Rectal smooth muscle tissue (tissue), 1 donor: ENCODE results near the gene CHCHD2.
"Not testable (repeated sequence)": the region's sequence is repeated elsewhere in the genome, so short reads cannot be mapped to it uniquely, and the experiment has no call there.

Source experiments
- H3K27ac ChIP-seq: one replicate; pipeline ENCODE4 v1.7.0; 2013; ENCODE audit warnings: low read depth, low read length, inconsistent platforms
- H3K27me3 ChIP-seq: one replicate; pipeline ENCODE4 v1.7.0; 2013; ENCODE audit warnings: low read length; ENCODE audit not compliant: control insufficient read depth, insufficient read depth
- H3K36me3 ChIP-seq: one replicate; pipeline ENCODE4 v1.7.0; 2013; ENCODE audit warnings: low read length; ENCODE audit not compliant: control insufficient read depth, insufficient read depth
- H3K4me1 ChIP-seq: one replicate; pipeline ENCODE4 v1.7.0; 2013; ENCODE audit warnings: low read length; ENCODE audit not compliant: control insufficient read depth, insufficient read depth
- H3K4me3 ChIP-seq: one replicate; pipeline ENCODE4 v1.7.0; 2013; ENCODE audit warnings: low read length
- H3K9ac ChIP-seq: one replicate; pipeline ENCODE4 v1.7.0; 2013; ENCODE audit warnings: low read length

The CHCHD2 gene

GRCh38 chr7:56106108-56107073 is at the start of gene CHCHD2:
CHCHD2 (minus strand) TSS chr7:56106476; CDS start chr7:56106413, 63 bp downstream.
- Histone ChIP-seq H3K4me1 (no peaks in the 10 kb centered on the region), H3K36me3 (peaks cover 6% of the 10 kb centered on the region), H3K27me3 (no peaks in the 10 kb centered on the region), H3K9ac (peak within 1 kb of the TSS; percentile 96), H3K4me3 (peak within 1 kb of the TSS; percentile 98), H3K27ac (peak within 1 kb of the TSS; percentile 96)

- not testable (repeated sequence) for H3K9ac ChIP-seq, H3K27me3 ChIP-seq, H3K27ac ChIP-seq, H3K36me3 ChIP-seq, H3K4me3 ChIP-seq, H3K4me1 ChIP-seq
Measured at GRCh38 chr7:56131062-56131461, 24.8 kb upstream of the CHCHD2 start.

- Histone ChIP-seq H3K27me3 (no peaks in the 10 kb centered on the region), H3K27ac (no peak overlapping the region)
Measured at GRCh38 chr7:56127241-56127975, 21.1 kb upstream of the CHCHD2 start.

GRCh38 chr7:56125831-56126230 is 19.6 kb upstream of the CHCHD2 start:
- H3K27ac ChIP-seq = no peak overlapping the region
- no peaks in the 10 kb centered on the region for H3K36me3 ChIP-seq
- H3K27me3 ChIP-seq = no peaks in the 10 kb centered on the region
- no peaks in the 10 kb centered on the region for H3K4me1 ChIP-seq
- H3K9ac ChIP-seq = no peak overlapping the region
- H3K4me3 ChIP-seq = no peak overlapping the region

More at GRCh38 chr7:56127241-56127975, 21.1 kb upstream of the CHCHD2 start:
- Histone ChIP-seq H3K9ac (no peak overlapping the region), H3K36me3 (no peaks in the 10 kb centered on the region), H3K4me1 (no peaks in the 10 kb centered on the region), H3K4me3 (no peak overlapping the region)

- Histone ChIP-seq H3K4me3 (no peak overlapping the region), H3K27me3 (no peaks in the 10 kb centered on the region), H3K4me1 (no peaks in the 10 kb centered on the region), H3K9ac (no peak overlapping the region), H3K36me3 (no peaks in the 10 kb centered on the region), H3K27ac (no peak overlapping the region)
Measured at GRCh38 chr7:56124981-56125380, 18.7 kb upstream of the CHCHD2 start.

DNA sequence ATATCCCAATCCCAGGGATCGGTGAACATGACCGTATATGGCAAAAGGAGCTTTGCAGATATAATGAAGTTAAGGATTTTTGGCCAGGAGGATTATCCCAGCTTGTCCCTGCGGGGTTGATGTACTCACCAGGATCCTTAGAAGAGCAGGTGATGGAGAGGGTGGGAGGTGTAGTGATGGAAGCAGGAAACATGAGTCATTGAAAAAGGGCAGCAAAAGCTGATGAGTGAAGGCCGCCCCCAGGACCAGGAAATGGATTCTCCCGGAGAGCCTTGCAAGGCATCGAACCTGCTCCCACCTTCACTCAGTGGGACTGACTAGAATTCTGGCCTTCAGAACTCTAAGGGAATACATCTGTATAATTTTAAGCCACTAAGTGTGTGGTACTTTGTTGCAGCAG is 15.2 kb upstream of the CHCHD2 start:
- Histone ChIP-seq H3K27ac (no peak overlapping the region), H3K36me3 (no peaks in the 10 kb centered on the region), H3K9ac (no peak overlapping the region), H3K27me3 (no peaks in the 10 kb centered on the region), H3K4me1 (no peaks in the 10 kb centered on the region), H3K4me3 (no peak overlapping the region)

- Histone ChIP-seq H3K4me3 (no peak within 1 kb of the TSS), H3K27me3 (peaks cover 2% of the 10 kb centered on the region), H3K4me1 (no peaks in the 10 kb centered on the region), H3K36me3 (no peaks in the 10 kb centered on the region), H3K27ac (no peak within 1 kb of the TSS), H3K9ac (no peak within 1 kb of the TSS)
Measured at GRCh38 chr7:56115852-56116538, 9.7 kb upstream of the CHCHD2 start, which contains the start of gene NUPR2. NUPR2 (minus strand) TSS chr7:56116417; CDS start chr7:56116314, 103 bp downstream.

DNA sequence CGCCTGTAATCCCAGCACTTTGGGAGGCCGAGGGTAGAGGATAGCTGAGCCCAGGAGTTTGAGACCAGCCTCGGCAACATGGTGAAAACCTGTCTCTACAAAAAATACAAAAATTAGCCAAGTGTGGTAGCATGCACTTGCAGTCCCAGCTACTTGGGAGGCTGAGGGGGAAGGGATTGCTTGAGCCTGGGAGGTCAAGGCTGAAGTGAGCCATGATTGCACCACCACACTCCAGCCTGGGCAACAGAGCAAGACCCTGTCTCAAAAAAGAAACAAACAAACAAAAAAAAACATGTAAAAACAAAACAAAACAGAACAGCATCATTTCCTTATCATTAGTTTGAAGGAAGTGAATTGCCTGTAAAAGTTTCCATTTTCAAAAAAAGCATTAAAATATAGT is 6.0 kb upstream of the CHCHD2 start:
- not testable (repeated sequence) for H3K9ac ChIP-seq, H3K36me3 ChIP-seq, H3K4me1 ChIP-seq, H3K27me3 ChIP-seq, H3K27ac ChIP-seq, H3K4me3 ChIP-seq

DNA sequence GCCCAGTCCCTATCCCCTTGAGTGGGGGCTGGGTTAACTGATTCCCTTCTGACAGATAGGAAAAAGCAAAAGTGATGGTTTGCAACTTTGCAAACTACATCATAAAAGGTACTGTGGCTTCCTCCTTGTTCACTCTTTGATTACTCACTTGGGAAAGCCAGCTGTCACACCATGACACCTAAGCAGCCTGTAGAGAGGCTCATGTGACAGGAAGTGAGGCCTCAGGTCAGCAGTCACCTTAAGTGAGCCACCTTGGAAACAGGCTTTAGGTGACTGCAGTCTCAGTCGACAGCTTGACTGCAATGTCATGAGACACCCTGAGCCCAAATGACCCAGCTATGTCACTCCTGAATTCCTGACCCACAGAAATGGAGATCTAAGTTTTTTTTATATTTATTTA is 4.3 kb upstream of the CHCHD2 start:
- Histone ChIP-seq H3K4me3 (no peak overlapping the region), H3K4me1 (no peaks in the 10 kb centered on the region), H3K36me3 (no peaks in the 10 kb centered on the region), H3K27me3 (no peaks in the 10 kb centered on the region), H3K27ac (no peak overlapping the region), H3K9ac (no peak overlapping the region)

GRCh38 chr7:56107954-56108258 is 1.6 kb upstream of the CHCHD2 start:
- H3K27ac ChIP-seq = no peak overlapping the region
- H3K4me3 ChIP-seq = no peak overlapping the region
- no peaks in the 10 kb centered on the region for H3K27me3 ChIP-seq
- H3K9ac ChIP-seq = no peak overlapping the region
- no peaks in the 10 kb centered on the region for H3K4me1 ChIP-seq
- H3K36me3 ChIP-seq = peaks cover 4% of the 10 kb centered on the region

DNA sequence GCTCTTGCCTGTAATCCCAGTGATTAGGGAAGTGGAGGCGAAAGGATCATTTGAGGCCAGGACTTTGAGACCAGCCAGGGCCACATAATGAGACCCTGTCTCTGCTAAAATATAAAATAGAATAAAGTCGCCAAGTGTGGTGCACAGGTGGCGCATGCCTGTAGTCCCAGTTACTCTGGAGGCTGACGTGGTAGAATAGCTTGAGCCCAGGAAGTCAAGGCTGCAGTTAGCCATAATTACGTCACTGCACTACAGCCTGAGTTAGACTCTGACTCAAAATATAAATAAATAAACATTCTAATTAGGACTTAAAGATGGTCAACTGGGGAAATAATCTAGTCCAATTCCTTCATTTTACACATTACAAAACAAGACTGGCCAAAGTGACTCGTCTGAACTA is 768 bp downstream of the CHCHD2 start:
- peaks cover 12% of the 10 kb centered on the region for H3K36me3 ChIP-seq
- H3K9ac ChIP-seq = peak overlapping the region; percentile 96
- H3K4me1 ChIP-seq = no peaks in the 10 kb centered on the region
- peak overlapping the region; percentile 98 for H3K4me3 ChIP-seq
- H3K27me3 ChIP-seq = no peaks in the 10 kb centered on the region
- H3K27ac ChIP-seq = peak overlapping the region; percentile 96

DNA sequence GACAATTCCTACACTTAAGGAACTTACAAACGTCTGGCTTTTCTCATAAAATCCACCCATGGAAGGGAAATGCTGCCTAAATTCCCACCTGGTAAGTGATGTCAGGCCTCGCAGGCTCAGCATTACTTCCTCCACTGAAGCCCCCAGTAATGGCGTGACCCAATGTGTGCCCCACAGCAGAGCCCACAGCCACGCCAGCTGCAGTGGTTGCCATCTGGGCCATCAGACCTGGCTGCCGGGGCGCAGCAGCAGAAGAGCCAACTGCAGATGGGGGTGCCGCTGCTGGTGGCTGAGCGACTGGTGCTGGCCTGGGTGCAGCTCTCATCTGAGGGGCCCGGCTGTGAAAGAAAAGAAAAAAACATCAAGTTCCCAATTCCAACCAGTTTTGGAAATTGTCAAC is 2.1 kb downstream of the CHCHD2 start:
- not testable (repeated sequence) for H3K27me3 ChIP-seq, H3K4me3 ChIP-seq, H3K9ac ChIP-seq, H3K4me1 ChIP-seq, H3K27ac ChIP-seq
- H3K36me3 ChIP-seq = peaks cover 17% of the 10 kb centered on the region
